GM18867 (cell line): Measurements from ENCODE around the gene AGXT2.
A peak's percentile ranks its signal among the peaks of the same experiment; 100 is the strongest.

ENCODE experiments used
- ATAC-seq: cut with Tn5 transposase; IDR thresholded peaks from one replicate; pipeline ENCODE4 v1.9.1; 2021; ENCODE audit warnings: mild to moderate bottlenecking, moderate library complexity; ENCODE audit not compliant: unreplicated experiment

AGXT2 gene

DNA sequence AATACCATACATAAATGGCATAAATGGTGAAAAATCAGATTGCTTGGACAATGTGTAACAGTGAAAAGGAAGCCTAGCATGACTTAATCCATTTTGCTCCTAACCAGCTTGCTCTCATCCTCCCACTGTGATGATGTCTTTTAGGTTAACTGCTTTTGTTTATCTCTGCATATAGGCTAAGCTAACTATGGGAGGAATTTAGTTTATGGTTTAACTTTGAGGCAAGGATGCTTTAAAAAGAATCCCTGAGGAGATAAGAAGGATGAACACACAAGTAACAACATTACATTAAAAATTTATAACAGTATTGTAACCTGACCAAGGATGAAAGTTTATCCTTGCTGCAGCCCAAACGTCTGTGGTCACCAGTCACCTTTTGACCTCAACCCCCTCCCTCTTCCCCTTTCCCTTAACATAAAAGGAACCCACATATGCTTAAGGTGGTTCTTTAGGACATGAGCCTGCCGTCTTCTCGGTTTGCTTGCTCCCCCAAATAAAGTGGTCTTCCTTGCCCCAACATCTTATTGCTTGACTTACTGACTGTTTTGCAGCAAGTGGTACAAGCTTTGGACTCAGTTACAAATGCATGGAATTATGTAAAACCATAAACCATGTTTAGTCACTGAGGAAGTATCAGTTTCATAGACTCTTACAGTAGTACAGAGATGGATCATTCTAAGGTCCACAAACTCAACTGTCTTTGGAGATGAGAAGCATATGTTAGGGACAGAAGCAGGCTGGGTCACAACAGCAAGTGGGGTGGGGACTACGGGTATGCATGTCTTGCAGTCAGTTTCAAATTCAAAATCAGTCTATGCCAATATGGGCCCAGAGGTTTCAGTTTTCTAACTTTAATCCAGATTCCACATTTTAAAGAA, 31.3 kb downstream of the AGXT2 start:
- peak; percentile 65 for ATAC-seq

DNA sequence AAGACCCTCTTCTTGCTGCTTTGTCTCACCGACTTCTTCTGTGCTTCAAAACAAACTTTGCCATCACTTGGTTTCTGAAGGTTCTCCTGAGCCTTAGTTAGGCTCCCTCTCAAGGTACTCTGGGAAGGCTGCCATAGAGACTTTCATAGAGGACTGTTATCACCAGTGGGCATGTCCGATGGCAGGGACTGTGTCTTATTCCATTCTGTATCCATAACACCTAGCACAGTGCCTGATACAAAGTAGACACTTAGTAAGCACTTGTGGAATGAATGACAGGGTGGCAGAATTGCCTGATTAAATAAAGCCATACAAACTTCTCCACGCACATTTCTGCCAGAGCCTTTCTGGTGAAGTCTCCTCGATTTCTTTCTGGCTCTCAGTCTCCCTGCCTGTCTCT, 32.7 kb downstream of the AGXT2 start:
- no peak for ATAC-seq

DNA sequence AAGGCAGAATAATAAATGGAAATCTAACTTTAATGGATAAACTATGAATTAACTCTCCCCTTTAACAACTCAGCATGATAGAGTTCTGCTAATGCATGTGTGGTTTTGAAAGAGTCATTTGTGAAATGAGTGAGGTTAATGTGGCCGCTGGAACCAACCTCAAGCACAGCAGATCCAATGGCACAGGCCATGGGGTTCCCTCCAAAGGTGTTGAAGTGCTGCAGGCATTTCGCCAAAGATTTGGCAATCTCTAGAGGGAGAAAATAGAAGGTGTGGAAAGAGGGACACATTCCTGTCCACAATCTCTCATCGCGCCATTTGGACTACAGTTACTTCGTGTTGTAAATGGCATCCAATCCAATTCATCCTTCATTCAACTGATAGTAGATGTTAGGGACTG, 35.0 kb downstream of the AGXT2 start:
- ATAC-seq: no peak

DNA sequence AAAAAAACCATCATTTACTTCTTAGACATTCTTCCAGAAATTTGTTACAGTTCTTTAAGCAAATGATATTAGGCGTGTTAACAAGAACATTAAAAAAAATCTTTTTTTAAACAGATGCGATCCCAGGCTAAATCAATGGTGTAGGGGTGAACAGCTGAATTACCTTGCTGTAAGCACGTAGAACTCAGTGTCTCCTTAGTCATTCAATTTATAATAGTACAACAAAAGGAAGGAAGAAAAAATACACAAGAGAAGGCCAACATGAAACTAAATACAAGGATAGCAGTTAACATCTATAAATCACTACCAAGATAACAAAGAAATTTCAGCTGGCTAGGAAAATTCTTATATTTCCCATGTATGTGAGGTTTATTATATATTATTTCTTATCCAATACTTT, 35.4 kb downstream of the AGXT2 start:
- no peak for ATAC-seq

DNA sequence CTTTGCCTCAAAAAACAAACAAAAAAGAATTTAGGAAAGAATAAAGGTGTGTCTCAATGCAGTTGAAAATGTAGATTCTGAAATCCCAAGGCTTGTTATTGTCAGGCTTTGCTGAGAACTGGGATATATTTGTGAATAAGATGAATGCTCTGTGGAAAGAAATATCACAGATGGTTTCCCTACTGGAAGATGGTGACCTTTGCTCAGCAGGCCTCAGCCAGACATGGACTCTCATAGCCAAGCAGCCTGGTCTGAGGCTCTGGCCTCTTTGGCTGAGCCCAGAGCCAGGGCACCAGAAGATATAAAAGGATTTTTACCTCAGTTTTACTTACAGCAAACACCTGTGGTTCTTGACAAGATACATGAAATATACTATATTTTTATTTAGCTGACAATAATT, 37.1 kb downstream of the AGXT2 start:
- ATAC-seq: no peak

DNA sequence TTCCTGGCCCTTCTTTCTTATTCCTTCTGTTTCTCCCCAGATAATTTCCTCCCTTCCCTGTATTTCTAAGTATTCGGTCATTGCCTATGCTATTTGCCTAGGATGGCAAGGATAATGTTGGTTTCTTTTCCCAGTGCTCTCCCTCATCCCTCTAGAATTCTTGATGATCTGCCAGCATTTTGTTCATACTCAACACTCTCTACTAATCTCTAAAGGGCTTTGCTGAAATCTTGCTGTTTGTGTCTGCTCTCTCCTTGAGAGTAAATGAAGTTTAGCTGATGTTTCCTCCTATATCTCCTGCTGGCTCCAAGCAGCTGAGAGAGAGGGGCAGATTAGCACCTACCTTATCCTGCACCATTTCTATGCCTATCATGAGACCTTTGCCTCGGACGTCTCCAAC, 38.1 kb downstream of the AGXT2 start:
- no peak for ATAC-seq

DNA sequence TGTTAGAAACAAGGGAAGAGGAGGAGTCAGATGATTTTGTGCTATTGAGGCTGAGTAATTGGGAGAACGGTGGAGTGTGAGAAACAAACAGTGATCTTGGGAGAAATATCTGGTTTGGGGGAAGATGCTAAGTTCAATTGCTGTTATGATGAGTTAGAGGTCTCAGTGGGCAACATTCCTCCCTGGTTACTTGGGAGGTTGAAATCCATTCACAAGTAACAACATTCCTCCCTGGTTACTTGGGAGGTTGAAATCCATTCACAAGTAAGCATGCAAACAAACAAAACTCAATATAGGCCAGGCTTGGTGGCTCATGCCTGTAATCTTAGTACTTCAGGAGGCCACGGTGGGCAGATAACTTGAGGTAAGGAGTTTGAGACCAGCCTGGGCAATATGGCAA, 38.7 kb downstream of the AGXT2 start:
- ATAC-seq: no peak

DNA sequence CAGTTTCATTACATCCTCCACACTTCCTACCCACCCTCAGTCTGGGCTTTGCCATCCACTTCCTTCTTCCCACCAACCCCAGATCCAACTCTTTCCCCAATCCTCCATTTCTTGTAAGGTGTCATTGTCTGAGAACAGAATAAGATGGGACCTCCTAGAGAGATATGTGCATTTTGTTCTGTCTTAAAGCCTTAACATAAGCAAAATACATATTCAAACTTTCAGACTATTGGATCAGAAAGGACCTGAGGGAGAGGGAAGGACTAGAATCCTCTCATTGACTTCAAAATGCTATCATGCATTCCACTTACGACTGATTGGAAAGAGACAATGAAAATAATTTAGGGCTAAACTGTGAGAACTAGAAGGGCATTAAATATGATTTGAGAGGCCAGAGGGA, 43.0 kb downstream of the AGXT2 start:
- ATAC-seq: no peak

DNA sequence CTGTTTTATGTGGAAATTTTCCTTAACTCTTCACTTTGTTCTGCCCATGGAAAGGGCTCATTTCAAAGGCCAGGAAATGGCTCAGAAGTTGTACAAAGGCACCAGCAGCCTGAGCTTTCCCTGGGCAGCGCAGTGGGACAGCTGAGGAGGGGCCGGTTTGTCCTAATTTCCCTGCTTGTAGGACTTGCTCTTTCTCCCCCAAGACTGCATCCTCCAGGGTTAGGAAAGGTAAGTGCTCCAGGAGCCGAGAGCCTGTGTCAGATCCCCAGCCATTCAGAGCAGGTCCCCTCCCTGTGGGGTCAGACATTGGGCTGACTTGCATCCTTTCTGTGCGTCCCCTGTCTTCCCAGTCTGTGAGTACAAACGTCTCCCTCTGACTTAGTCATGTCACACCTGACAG, 43.5 kb downstream of the AGXT2 start:
- no peak for ATAC-seq

DNA sequence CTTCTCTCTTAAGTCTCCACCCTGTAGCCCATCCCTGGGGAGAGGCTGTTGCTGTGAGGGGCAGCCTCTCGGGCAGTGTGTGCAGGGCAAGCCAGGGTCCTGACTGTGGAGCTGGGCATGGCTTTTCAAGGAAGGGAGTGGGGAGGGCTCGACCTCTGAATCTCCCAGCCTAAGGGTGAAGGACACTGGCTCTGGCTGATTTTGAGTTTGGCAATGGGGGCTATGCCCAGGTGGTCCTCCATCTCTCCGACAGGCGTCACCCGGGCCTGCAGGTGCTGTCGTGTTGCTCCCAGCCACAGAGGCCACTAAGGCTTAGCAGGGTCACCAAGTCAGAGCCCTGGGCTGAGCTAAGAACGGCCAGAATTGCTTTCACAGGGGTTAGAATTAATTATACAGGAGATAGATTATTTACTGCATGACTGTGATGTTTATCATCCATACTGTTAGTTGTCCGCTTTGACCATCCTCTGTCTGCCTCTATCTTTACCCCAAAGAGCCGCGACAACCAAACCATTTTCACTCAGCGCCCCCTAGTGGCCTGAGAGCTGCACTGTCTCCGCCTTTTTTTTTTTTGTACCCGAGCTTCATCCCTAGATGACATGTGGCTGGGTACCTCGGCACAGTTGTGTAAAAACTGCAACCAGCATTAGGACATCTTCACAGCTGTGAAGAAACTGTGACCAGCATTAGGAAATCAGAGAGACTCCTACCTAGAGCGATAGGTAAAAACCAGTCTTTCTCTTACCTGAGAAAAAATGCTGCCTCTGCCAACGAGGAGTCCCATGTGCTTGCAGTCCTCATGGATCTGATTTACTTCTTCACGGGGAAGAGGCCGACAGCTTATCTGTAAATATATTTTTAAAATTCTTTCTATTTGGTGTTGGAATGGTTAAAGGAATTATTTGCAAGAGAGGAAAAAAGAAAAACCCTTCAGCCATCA, 44.5 kb downstream of the AGXT2 start:
- ATAC-seq: peak; percentile 76

DNA sequence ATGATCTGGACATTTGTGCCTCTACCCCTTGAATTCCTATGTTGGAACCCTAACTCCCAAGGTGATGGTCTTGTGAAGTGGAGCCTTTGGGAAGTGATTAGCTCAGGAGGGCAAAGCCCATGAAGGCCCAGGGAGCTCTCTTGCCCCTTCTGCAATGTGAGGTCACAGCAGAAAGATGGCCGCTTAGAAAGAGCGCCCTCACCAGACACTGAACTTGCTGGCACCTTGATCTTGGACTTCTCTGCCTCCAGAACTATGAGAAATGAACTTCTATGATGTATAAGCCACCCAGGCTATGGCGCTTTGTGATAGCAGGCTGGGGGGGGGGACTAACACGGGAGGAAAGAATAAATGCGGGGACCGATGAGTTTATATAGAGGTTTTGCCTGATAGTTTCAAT, 45.3 kb downstream of the AGXT2 start:
- ATAC-seq: no peak

DNA sequence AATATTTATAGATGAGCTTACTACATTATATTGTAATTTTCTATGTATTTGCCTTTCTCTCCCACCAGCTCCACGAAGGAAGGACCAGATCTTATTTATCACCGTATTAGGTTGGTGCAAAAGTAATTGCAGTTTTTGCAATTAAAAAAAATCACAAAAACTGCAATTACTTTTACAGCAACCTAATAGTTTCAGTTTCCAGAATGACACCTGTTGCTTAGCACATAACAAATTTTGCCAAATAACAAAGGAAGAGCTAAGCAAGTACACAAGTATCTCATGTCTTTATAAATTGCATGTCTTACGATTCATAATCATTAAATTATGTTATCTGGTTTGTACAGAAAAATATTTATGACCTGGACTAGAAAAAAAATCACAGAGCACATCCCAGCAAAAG, 45.9 kb downstream of the AGXT2 start:
- no peak for ATAC-seq

DNA sequence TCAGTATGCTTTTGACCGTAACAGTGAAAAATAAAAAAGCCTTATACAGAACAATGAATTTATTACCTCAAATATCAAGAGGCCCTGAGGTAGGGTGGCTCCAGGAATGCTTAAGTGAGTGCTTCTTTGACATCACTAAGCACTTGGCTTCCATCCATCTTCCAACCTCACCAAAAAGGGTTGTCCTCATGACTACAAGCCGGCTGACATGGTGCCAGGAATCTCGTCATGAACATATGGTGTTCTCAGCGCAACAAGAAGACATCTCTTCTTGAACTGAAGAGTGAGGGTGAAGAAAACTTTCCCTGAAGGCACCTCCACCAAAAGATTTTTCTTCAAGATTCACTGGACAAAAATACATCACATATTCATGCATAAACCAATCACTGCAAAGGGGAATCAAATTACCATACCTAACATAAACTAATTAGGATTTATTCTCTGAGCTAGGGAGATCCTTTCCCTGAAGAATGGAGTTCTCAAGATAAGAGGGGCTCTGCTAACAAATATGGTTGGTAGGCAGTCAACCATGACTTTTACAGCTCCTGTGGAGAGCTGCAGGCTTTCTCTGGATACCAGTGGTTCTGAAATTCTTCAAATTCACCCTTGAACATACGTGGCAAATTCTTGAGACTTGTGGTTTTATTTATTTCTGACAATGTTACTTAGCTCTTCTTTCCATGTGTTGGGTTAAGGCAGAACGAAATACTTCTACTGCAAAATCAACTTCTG, 49.5 kb downstream of the AGXT2 start:
- ATAC-seq: no peak

DNA sequence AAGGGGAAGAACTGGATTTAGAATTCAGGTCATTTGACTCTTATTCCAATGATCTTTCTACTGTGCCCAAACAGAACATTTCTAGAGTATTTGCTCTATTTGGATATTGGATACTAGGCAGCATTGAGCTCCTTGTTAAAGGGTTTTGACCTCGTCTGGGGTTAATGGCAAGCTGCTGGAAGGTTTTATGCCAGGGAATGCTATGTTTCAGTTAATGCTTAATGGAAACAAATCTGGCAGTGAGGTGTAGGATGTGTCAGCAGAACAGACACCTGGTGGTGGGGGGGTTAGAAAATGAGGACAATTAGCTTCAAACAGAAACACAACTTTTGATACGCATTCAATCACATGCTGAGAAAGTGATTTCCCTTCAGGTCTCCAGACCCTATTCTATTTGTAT, 51.5 kb downstream of the AGXT2 start:
- ATAC-seq: no peak

DNA sequence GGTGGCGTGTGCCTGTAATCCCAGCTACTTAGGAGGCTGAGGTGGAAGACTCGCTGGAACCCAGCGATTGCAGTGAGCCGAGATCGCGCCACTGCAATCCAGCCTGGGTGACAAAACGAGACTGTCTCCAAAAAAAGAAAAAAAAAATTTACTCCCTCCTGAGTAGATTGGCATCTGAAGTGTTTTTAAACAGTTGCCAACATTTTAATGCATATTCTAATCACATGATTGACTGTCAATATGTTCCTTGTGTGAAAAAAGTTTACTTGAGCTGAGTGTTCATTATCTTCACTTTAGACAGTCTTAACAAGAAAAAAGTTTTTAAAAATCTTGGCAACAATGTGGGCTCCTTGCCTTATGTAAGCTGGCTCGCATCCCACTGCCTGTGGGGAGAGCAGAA, 53.8 kb downstream of the AGXT2 start:
- no peak for ATAC-seq

DNA sequence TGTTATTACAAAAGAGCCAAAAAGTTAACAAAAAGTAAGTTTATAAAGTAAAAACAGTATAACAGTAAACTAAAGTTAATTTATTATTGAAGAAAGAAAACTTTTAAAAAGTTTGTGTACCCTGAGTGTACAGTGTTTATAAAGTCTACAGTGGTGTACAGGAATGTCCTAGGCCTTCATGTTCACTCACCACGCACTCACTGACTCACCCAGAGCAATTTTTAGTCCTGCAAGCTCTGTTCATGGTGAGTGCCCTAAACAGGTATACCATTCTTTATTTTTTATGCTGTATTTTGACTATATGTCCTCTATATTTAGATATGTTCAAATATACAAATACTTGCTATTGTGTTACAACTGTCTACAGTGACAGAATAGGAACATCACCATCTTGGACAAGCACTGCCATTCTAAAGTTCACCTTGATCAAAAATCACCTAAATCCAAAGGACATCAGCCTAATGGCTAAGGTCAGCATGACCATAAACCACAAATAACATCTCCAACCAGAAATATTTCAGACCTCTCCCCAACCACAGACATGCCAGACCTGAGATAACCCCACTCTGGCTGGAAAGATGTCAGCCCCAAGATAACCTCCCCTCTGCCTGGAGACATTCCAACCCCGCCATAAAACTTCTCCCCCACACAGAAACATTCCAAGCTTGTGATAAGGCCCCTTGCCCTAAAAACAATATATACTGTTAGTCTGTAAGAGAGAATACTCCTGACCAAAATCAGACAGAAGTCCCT, 56.1 kb downstream of the AGXT2 start:
- no peak for ATAC-seq

DNA sequence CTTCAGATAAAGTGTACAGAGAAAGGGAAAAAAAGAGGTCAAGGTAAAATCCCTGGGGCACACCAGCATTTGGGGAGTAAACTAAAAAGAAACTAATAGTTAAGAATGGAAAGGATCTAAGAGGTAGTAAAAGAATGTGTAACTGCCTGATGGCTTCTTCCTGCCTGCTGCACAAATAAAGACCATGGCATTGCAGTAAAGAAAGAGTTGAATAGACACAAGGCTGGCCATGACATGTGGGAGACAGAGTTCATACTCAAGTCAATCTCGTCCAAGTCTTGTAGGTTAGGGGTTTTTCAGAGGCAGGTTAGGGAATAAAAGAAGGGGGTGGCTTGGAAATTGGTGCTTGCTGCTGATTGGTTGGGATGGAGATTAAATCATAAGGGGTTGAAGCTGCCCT, 60.8 kb downstream of the AGXT2 start:
- ATAC-seq: no peak

DNA sequence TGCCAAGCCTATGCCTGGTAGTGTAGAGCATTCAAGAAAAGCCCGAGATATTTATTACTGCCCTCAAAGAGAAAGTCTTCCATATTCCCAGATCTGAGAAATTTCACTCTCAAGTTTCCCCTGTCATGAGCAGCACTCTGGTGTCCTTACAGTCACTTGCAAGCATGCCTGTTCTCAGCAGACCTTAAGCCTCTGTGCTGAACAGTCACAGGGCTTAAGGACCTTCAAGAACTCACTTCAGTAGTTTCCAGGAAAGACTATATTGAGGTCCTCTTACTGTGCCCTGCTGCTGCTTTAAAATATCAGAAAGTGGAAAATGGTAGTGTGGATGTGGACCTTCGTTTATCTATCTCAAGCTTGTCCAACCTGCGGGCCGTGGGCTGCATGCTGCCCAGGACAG, 64.9 kb downstream of the AGXT2 start:
- ATAC-seq: no peak

DNA sequence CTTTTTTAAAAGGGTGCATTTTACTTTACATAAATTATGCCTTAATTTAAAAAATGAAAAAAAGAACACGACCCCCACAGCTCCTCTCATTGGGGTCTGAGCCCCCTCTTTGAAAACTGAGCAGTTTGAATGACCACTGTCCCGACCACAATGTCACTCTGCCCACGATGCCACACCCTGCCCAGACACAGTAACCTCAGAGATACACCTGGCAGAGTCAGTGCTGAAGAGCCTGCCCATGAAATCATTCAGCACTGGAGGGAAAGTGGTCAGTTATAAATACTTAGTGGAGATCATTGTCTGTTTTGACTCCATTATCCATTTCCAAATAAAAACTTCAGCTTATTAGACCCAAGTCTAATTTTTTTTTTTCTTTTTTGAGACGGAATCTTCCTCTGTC, 69.1 kb downstream of the AGXT2 start:
- ATAC-seq: peak; percentile 54

DNA sequence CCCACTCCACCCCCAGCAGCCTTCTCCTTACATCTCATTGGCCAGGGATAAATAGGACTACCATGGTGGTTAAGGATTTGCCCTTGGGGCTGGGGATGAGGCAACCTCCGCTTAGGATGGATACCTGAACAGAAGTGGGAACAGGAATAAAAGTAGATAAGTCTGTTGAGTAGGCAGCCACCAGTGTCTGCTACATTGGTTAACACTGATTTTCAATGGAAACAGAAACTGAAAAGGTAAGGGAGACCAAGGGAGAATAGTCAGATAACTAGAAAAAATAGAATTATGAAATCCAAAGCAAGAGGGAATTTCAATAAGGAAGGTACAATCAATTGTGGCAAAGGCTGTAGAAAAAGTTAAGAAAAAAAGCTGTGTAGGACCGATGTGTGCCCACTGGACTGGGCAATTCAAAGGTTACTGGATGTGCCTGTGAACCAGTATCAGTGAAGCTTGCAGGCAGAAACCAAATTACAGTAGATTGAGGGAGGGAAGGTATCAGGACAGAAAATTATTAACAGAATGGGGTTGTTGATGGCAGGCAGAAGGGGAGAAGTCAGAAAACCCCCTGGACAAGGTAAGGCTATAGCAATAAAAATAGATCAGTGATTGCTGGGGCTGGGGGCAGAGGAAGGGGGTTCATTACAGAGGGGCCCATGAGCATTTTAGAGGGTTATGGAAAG, 69.7 kb downstream of the AGXT2 start:
- peak; percentile 87 for ATAC-seq
